KOPT-K1 (cell line): Measurements from ENCODE around the gene BAIAP3.

Experiments used
- H3K27ac ChIP-seq: fragments of 200-600 bp; sonication (generic); 2 replicates; pipeline ENCODE4 v1.5.1; 2016; ENCODE audit warnings: antibody characterized with exemption, mild to moderate bottlenecking, low read depth, low read length; ENCODE audit not compliant: poor library complexity, severe bottlenecking
- H3K36me3 ChIP-seq: fragments of 200-600 bp; sonication (generic); 2 replicates; pipeline ENCODE4 v1.5.1; 2017; ENCODE audit warnings: antibody characterized with exemption, mild to moderate bottlenecking, low read length, moderate library complexity; ENCODE audit not compliant: insufficient read depth
- H3K9me3 ChIP-seq: fragments of 200-600 bp; sonication (generic); 2 replicates; pipeline ENCODE4 v1.5.1; 2017; ENCODE audit warnings: antibody characterized with exemption, low read length, mild to moderate bottlenecking; ENCODE audit not compliant: insufficient read depth, poor library complexity, severe bottlenecking

The BAIAP3 gene

DNA sequence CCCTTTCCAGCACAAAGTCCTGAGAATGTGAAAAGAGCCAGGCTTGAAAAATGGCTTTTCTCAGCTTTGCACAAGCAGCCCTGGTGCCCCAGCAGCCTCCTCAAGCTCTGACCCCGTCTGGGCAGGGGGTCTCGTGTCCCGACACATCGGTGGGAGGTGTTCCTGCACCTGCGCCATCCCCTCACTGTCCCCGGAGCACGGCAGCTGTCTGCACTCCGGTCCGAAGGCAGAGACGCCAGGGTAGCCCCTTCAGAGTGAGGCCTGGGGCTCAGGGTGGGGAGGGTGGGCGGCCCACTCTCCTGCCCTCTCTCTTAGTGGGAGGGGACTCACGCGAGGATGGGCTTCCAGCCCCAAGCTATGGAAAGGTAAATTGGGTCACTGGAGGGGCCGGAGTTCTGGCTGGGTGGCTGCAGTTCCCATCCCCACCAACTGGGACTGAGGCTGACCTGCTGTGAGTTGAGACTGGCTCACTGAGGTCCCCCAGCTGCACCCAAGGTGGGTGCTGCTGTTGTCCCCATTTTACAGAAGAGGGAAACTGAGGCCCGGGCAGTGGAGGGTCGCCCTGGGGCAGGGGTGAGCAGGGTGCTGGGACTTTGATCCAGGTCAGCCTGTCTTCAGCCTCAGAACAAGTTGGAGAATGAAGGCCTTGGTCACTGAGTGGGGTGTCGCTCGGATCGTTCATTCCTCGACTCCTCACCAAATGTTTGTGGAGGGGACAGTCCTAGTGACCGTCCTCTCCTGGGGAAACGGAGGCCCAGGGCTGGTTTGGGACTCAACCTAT is 2.3 kb upstream of the BAIAP3 start:
- Histone ChIP-seq H3K27ac (no peak overlapping the region), H3K36me3 (0 out of 2 replicates have a peak, but pooled peaks cover 7% of the 10 kb centered on the region)

GRCh38 chr16:1331712-1332617 is 1.5 kb upstream of the BAIAP3 start:
- no peak overlapping the region for H3K27ac ChIP-seq
- no peaks in the 10 kb centered on the region for H3K9me3 ChIP-seq
- 0 out of 2 replicates have a peak, but pooled peaks cover 6% of the 10 kb centered on the region for H3K36me3 ChIP-seq

More for the DNA sequence above, 2.3 kb upstream of the BAIAP3 start:
- no peaks in the 10 kb centered on the region for H3K9me3 ChIP-seq

- Histone ChIP-seq H3K27ac (no peak overlapping the region), H3K36me3 (no peaks in the 10 kb centered on the region), H3K9me3 (no peaks in the 10 kb centered on the region)
These were observed 762 bp upstream of the BAIAP3 start for GRCh38 chr16:1332618-1333148.

DNA sequence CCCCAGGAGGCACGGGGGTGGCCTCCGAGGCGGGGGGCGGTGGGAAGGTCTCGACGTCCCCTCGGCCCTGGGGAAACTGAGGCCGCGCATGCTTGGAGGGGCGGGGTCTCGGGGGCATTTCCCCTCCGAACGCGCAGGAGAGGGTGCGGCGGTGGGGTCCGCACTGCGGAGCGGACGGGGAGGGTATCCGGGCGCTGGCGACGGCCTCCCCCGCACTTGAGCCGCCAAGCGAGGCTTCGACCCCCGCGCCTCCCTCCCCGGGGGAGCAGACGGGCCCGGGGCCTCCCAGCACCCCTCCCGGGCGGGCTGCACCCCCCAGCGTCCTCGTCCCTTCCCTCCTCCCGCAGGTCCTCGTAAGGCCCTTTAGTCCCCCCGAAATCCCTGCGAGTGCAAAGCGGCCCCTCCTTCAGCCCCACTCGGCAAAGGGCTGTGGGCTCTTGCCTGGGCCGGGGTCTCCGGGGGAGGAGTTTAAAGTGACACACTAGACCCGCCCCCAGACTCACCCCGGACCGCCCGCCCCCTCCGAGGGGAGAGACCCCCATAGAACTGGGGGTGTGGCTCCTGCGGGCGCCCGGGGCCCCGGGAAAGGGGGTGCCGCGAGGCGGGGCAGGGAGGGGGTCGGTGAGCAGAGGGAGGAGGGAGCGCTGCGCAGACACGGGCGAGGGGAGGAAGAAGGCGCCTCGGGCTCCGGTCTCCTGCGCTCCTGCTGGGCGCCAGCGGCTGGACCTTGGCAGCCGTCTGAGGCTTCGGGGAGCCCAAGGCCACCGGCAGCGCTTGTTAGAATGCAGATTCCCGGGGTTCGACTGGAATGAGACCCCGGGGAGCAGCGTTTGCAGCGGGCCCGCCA is 632 bp downstream of the BAIAP3 start:
- H3K27ac ChIP-seq, result no peak overlapping the region
- no peaks in the 10 kb centered on the region for H3K9me3 ChIP-seq
- no peaks in the 10 kb centered on the region for H3K36me3 ChIP-seq

GRCh38 chr16:1334739-1335138 is 1.3 kb downstream of the BAIAP3 start:
- H3K27ac ChIP-seq, result no peak overlapping the region
- H3K9me3 ChIP-seq, result no peaks in the 10 kb centered on the region
- no peaks in the 10 kb centered on the region for H3K36me3 ChIP-seq

GRCh38 chr16:1335211-1335971 is 1.9 kb downstream of the BAIAP3 start:
- Histone ChIP-seq H3K9me3 (no peaks in the 10 kb centered on the region), H3K27ac (no peak overlapping the region), H3K36me3 (no peaks in the 10 kb centered on the region)

GRCh38 chr16:1335996-1336395 is 2.6 kb downstream of the BAIAP3 start:
- H3K9me3 ChIP-seq, result no peaks in the 10 kb centered on the region
- H3K27ac ChIP-seq, result no peak overlapping the region
- no peaks in the 10 kb centered on the region for H3K36me3 ChIP-seq

GRCh38 chr16:1336619-1337018 is 3.2 kb downstream of the BAIAP3 start:
- no peaks in the 10 kb centered on the region for H3K36me3 ChIP-seq
- no peaks in the 10 kb centered on the region for H3K9me3 ChIP-seq
- H3K27ac ChIP-seq, result no peak overlapping the region

- Histone ChIP-seq H3K9me3 (no peaks in the 10 kb centered on the region), H3K36me3 (no peaks in the 10 kb centered on the region), H3K27ac (no peak overlapping the region)
These were observed 4.0 kb downstream of the BAIAP3 start for GRCh38 chr16:1337486-1337885.

- no peaks in the 10 kb centered on the region for H3K36me3 ChIP-seq
- no peaks in the 10 kb centered on the region for H3K9me3 ChIP-seq
- no peak overlapping the region for H3K27ac ChIP-seq
These were observed 4.8 kb downstream of the BAIAP3 start for GRCh38 chr16:1338119-1338730.

DNA sequence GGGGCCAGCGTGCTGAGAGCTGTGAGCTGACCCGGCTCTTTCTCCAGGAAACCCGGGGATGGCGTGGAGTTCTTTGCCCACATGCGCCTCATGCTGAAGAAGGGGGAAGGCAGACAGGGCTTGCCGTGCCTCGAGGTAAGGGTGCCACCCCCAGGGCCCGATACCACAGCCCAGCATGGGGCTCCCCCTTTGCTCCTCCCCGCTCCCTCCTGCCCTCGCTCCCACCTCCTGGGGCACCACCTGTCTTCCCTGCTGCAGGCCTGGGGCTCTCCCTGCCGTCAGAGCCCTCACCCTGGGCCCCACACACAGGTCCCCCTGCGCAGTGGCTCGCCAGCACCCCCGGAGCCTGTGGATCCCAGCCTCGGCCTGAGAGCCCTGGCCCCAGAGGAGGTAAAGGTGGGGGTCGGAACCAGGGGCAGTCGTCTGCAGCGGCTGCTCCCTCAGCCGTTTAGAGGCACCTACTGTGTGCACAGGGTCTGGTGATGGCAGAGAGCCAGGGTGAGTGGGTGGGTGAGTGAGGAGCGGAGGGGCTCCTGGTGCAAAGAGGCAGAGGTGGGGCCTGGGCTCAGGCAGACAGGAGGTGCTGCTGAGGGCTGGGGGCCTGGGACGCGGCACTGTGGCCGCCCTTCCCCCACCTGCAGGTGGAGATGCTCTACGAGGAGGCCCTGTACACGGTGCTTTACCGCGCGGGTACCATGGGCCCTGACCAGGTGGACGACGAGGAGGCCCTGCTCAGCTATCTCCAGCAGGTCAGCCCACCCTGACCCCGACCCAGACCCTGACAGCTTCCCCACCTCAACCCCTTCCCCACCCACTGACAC is 5.6 kb downstream of the BAIAP3 start:
- H3K9me3 ChIP-seq, result no peaks in the 10 kb centered on the region
- no peak overlapping the region for H3K27ac ChIP-seq
- no peaks in the 10 kb centered on the region for H3K36me3 ChIP-seq

GRCh38 chr16:1340730-1341494 is 7.5 kb downstream of the BAIAP3 start:
- Histone ChIP-seq H3K36me3 (no peaks in the 10 kb centered on the region), H3K9me3 (no peaks in the 10 kb centered on the region)

More at GRCh38 chr16:1340730-1341494, 7.5 kb downstream of the BAIAP3 start:
- H3K27ac ChIP-seq, result no peak overlapping the region
